Suppressor macrophage treated with lipopolysaccharide for 4 hours (primary cell): ENCODE measurements around the gene NME5.
"Not testable (repeated sequence)": the region's sequence is repeated elsewhere in the genome, so short reads cannot be mapped to it uniquely, and the experiment has no call there.

ENCODE experiments used
- DNase-seq: peaks from one replicate; pipeline ENCODE4 v3.0.0-alpha.2; 2020

The NME5 gene

GRCh38 chr5:138070026-138070425 is 69.2 kb downstream of the NME5 start:
- DNase-seq = not testable (repeated sequence)

GRCh38 chr5:138068742-138069600 is 70.3 kb downstream of the NME5 start:
- DNase-seq = peak; percentile 84

DNA sequence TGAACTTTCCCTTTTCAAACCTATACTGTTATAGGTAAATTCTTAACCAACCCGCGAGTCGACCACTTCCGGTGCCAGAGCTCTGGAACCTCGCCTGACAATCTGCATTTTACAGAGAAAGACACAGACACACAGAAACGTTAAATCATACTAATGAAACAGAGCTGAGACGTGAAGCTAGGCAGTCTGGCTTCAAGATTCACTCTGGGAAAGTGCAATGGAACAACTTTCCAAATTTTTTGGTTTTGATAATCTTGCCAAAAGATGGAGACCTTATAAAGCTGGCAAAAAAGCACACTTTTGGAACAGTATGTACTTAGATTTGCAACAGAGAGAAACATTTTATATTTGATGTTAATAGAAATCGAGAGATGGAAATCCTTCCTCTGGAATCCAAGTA is 71.3 kb downstream of the NME5 start:
- no peak for DNase-seq
